Heart left ventricle (tissue), 13 donors: ENCODE data around the gene GPR155.

Experiments used
- POLR2A ChIP-seq, 2 donors: fragments of 450-650 bp; IDR thresholded peaks; one replicate each; pipeline ENCODE4 v1.6.1; 2017; ENCODE audit warnings: antibody characterized with exemption in 2 of 2, mild to moderate bottlenecking in 2 of 2, moderate library complexity in 2 of 2
- TF ChIP-seq, protein P1 (sequence below), 12 donors: fragments of 200-600 bp; sonication (generic) in 4 of 12; IDR thresholded peaks; one replicate each; pipeline versions ENCODE4 v1.5.0 to v1.8.0; 2018 to 2022; ENCODE audit warnings: antibody characterized with exemption in 12 of 12, mild to moderate bottlenecking in 5 of 12
- donor health status: ischemic (EF 13 %, LVEDD 7.1; RV severe dilation, severe dysfunction).
- donor health status: DM: no; HTN: yes; CAD: no.
- donor health status: DM: no; HTN: no; CAD: no.
- donor health status: ischemic (EF 25% LVEDD 6.9; RV normal size, moderate dysfunction).
- donor health status: ischemic (EF 25% LVEDD 5.7; RV mildly dilated, moderate dysfunction).
- donor health status: ischemic (EF 35%, LVEDD 5.7; RV mildly dilated, moderate dysfunction).
- donor health status: nonischemic (EF 11% LVEDD 7.7; RV severe dilation, severe dysfunction).
- donor health status: DM: yes; HTN: yes; CAD: no.
- donor health status: PGD.
- donor health status: ischemic (EF 29% LVEDD 5.4; RV normal size, mild dysfunction).
- donor health status: nonischemic (EF 23%, LVEDD 6.1; RV moderate dilation, normal function).

DNA sequence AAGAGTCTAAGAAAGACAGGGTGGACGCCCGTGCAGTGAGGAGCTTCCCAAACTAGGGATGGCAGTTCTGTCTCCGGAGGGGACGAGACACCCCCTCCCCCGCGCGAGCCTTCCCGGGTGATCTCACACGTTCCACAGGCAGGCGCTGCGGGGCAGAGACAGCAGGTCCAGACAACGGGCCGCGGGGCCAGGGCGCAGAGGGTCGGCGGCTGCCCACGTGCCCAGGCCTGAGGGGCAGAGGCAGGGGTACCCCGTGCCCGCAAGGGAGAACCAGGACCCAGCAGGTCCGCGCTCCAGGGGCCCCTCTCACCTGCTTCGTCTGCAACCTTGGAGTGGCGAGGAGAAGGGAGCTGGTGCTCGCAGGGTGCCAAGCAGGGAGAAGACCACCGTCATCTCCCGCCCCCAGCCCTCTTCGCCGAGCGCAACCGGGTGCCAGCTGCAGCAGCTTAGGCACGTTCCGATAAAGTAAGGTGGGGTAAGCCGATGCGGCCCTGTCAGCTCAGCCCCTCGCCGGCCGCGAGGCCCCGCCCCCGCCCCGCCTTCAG is at the start of gene GPR155:
- TF ChIP-seq, protein P1, sequence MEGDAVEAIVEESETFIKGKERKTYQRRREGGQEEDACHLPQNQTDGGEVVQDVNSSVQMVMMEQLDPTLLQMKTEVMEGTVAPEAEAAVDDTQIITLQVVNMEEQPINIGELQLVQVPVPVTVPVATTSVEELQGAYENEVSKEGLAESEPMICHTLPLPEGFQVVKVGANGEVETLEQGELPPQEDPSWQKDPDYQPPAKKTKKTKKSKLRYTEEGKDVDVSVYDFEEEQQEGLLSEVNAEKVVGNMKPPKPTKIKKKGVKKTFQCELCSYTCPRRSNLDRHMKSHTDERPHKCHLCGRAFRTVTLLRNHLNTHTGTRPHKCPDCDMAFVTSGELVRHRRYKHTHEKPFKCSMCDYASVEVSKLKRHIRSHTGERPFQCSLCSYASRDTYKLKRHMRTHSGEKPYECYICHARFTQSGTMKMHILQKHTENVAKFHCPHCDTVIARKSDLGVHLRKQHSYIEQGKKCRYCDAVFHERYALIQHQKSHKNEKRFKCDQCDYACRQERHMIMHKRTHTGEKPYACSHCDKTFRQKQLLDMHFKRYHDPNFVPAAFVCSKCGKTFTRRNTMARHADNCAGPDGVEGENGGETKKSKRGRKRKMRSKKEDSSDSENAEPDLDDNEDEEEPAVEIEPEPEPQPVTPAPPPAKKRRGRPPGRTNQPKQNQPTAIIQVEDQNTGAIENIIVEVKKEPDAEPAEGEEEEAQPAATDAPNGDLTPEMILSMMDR (IDR thresholded peaks at IDR 0.05): peak in 5 of 12 donors; percentile 10 to 24 (median 13)
- no peak for TF ChIP-seq POLR2A (IDR thresholded peaks at IDR 0.05)
